RWPE2 (cell line): ENCODE data around the gene AOX1.
"Not testable (repeated sequence)": the region's sequence is repeated elsewhere in the genome, so short reads cannot be mapped to it uniquely, and the experiment has no call there.

Source experiments
- ATAC-seq: fragments of 200-7000 bp; cut with Tn5 transposase; 3 replicates; pipeline ENCODE4 v1.9.1; 2021; ENCODE audit warnings: low read depth
- DNase-seq: peaks from one replicate; pipeline ENCODE4 v3.0.0-alpha.2; 2020; ENCODE audit warnings: low spot score
- H3K27ac ChIP-seq: fragments of 450-650 bp; 2 replicates; pipeline ENCODE4 v1.5.1; 2017; ENCODE audit warnings: mild to moderate bottlenecking; ENCODE audit not compliant: poor library complexity, severe bottlenecking
- H3K27me3 ChIP-seq: fragments of 250-450 bp; sonication (Bioruptor Pico); 2 replicates; pipeline ENCODE4 v1.5.1; 2021; ENCODE audit warnings: mild to moderate bottlenecking, moderate library complexity; ENCODE audit not compliant: insufficient read depth, poor library complexity, severe bottlenecking
- H3K36me3 ChIP-seq: fragments of 250-450 bp; sonication (Bioruptor Pico); 2 replicates; pipeline ENCODE4 v1.5.1; 2020; ENCODE audit warnings: low read depth, mild to moderate bottlenecking, moderate library complexity
- H3K4me1 ChIP-seq: fragments of 250-450 bp; sonication (Bioruptor Pico); 2 replicates; pipeline ENCODE4 v1.5.1; 2021; ENCODE audit warnings: mild to moderate bottlenecking, moderate library complexity; ENCODE audit not compliant: insufficient read depth, poor library complexity, severe bottlenecking
- H3K4me3 ChIP-seq: fragments of 250-450 bp; sonication (Bioruptor Pico); 2 replicates; pipeline ENCODE4 v1.5.1; 2021; ENCODE audit warnings: mild to moderate bottlenecking, moderate library complexity; ENCODE audit not compliant: severe bottlenecking
- H3K9me3 ChIP-seq: fragments of 250-450 bp; sonication (Bioruptor Pico); 2 replicates; pipeline ENCODE4 v1.5.1; 2021; ENCODE audit warnings: mild to moderate bottlenecking, moderate library complexity; ENCODE audit not compliant: severe bottlenecking
- TF ChIP-seq, protein P1 (sequence below): fragments of 450-650 bp; IDR thresholded peaks from one replicate; pipeline ENCODE4 v1.5.1; 2017; ENCODE audit warnings: mild to moderate bottlenecking, moderate library complexity; ENCODE audit not compliant: poor library complexity, severe bottlenecking

The AOX1 gene

GRCh38 chr2:200608341-200609027 is 22.7 kb downstream of the AOX1 start:
- Histone ChIP-seq H3K27me3 (no peaks in the 10 kb centered on the region), H3K27ac (peak overlapping the region; percentile 91), H3K4me1 (peaks cover 37% of the 10 kb centered on the region), H3K36me3 (no peaks in the 10 kb centered on the region), H3K9me3 (no peaks in the 10 kb centered on the region), H3K4me3 (no peak overlapping the region)
- TF ChIP-seq, protein P1, sequence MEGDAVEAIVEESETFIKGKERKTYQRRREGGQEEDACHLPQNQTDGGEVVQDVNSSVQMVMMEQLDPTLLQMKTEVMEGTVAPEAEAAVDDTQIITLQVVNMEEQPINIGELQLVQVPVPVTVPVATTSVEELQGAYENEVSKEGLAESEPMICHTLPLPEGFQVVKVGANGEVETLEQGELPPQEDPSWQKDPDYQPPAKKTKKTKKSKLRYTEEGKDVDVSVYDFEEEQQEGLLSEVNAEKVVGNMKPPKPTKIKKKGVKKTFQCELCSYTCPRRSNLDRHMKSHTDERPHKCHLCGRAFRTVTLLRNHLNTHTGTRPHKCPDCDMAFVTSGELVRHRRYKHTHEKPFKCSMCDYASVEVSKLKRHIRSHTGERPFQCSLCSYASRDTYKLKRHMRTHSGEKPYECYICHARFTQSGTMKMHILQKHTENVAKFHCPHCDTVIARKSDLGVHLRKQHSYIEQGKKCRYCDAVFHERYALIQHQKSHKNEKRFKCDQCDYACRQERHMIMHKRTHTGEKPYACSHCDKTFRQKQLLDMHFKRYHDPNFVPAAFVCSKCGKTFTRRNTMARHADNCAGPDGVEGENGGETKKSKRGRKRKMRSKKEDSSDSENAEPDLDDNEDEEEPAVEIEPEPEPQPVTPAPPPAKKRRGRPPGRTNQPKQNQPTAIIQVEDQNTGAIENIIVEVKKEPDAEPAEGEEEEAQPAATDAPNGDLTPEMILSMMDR, result no peak
- DNase-seq (no peak), ATAC-seq (peak; percentile 17; the same call in 2 of the 3 replicates)

DNA sequence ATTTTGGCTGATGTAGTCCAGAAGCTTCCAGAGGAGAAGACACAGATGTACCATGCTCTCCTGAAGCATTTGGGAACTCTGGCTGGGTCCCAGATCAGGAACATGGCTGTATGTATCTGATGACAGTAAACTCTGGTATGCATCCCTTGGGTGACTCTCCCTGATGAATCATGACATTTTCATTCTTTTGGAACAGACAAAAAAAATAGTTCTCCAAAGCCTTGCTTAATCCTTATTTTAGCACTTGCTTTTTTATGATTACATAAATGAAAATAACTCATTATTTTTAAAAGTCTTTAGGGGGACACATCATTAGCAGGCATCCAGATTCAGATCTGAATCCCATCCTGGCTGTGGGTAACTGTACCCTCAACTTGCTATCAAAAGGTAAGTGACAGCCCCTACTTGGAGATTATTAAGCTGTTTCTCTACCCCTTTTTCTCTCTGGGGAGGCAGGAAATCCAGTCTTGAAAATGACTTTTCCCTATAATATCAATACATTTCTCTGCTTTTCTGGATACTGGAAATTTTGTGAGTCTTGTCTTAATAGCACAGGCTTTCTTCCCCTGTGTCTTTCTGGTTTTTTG is 23.3 kb downstream of the AOX1 start:
- H3K9me3 ChIP-seq, result no peaks in the 10 kb centered on the region
- peaks cover 31% of the 10 kb centered on the region for H3K4me1 ChIP-seq
- no peak overlapping the region for H3K4me3 ChIP-seq
- TF ChIP-seq, protein P1, result no peak
- no peaks in the 10 kb centered on the region for H3K27me3 ChIP-seq
- ATAC-seq (peak; percentile 92), DNase-seq (no peak)
- no peaks in the 10 kb centered on the region for H3K36me3 ChIP-seq
- H3K27ac ChIP-seq, result peak overlapping the region; percentile 91

GRCh38 chr2:200610217-200610616 is 24.4 kb downstream of the AOX1 start:
- ATAC-seq, H3K4me3 ChIP-seq, H3K36me3 ChIP-seq, H3K9me3 ChIP-seq, H3K27me3 ChIP-seq, DNase-seq: not testable (repeated sequence)
- Histone ChIP-seq H3K27ac (peak overlapping the region; percentile 91), H3K4me1 (peaks cover 26% of the 10 kb centered on the region)

GRCh38 chr2:200613692-200614091 is 27.9 kb downstream of the AOX1 start:
- peaks cover 29% of the 10 kb centered on the region for H3K4me1 ChIP-seq
- no peaks in the 10 kb centered on the region for H3K27me3 ChIP-seq
- no peak overlapping the region for H3K4me3 ChIP-seq
- no peaks in the 10 kb centered on the region for H3K9me3 ChIP-seq
- ATAC-seq (no peak), DNase-seq (no peak)
- TF ChIP-seq, protein P1, result no peak
- H3K36me3 ChIP-seq, result no peaks in the 10 kb centered on the region
- peak overlapping the region; percentile 60 for H3K27ac ChIP-seq

- H3K9me3 ChIP-seq, result no peaks in the 10 kb centered on the region
- TF ChIP-seq, protein P1, result no peak
- ATAC-seq (no peak), DNase-seq (no peak)
- no peak overlapping the region for H3K4me3 ChIP-seq
- peak overlapping the region; percentile 60 for H3K27ac ChIP-seq
- no peaks in the 10 kb centered on the region for H3K36me3 ChIP-seq
- H3K27me3 ChIP-seq, result no peaks in the 10 kb centered on the region
- H3K4me1 ChIP-seq, result peaks cover 24% of the 10 kb centered on the region
These were observed 28.4 kb downstream of the AOX1 start for GRCh38 chr2:200614249-200614648.
